Measurements from ENCODE around the gene ARHGAP10.

DNA sequence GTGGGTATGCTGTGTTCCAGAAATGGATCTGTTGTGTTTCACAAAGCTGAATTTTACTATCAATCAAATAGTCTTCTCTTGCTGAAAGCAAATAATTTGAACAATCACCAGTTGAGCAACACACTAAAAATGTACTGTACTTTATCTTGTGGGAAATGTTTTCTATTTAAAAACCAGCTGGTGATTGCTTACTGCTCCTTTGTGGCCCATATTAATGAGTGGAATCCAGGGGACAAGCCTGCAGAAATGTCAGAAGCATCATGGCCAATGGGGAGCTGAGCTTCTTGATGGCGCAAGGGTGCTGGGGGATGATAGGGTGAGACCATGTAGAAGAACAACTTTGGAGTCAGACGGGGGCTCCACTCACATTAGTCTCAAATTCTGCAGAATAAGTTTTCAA lies 346.2 kb downstream of the ARHGAP10 start:
- no peak for TF ChIP-seq GATA2 (IDR thresholded peaks at IDR 0.05; ENCODE audit: low read depth, low read length)
- TF ChIP-seq GATA3 (IDR thresholded peaks at IDR 0.05; ENCODE audit: low read depth, low read length): no peak

All from SH-SY5Y (cell line).